HUES64 (cell line): ENCODE results near the gene SHD.

ENCODE experiments used
- H3K27ac ChIP-seq: 2 replicates; pipeline ENCODE4 v1.7.0; 2013; ENCODE audit warnings: low read depth, low read length, inconsistent platforms
- H3K27me3 ChIP-seq: 2 replicates; pipeline ENCODE4 v1.6.1; 2013; ENCODE audit warnings: mild to moderate bottlenecking, low read length; ENCODE audit not compliant: insufficient read depth
- H3K36me3 ChIP-seq: 2 replicates; pipeline ENCODE4 v1.6.1; 2013; ENCODE audit warnings: mild to moderate bottlenecking, low read length; ENCODE audit not compliant: insufficient read depth
- H3K4me1 ChIP-seq: 2 replicates; pipeline ENCODE4 v1.6.1; 2013; ENCODE audit warnings: mild to moderate bottlenecking, low read length, moderate library complexity; ENCODE audit not compliant: insufficient read depth
- H3K4me3 ChIP-seq: 2 replicates; pipeline ENCODE4 v1.5.1; 2013; ENCODE audit warnings: mild to moderate bottlenecking, low read length, moderate library complexity
- H3K9ac ChIP-seq: 2 replicates; pipeline ENCODE4 v1.6.1; 2013; ENCODE audit warnings: mild to moderate bottlenecking, low read depth, low read length
- H3K9me3 ChIP-seq: 2 replicates; pipeline ENCODE4 v1.6.1; 2013; ENCODE audit warnings: low read depth, low read length; ENCODE audit not compliant: insufficient read depth
- WGBS: fragments of 150-250, 120-280 bp; methylation state at CpG from one replicate; pipeline ENCODE4 v1.1.7; 2013; ENCODE audit warnings: missing lambda C conversion rate; 5-methylcytosine and 5-hydroxymethylcytosine counted together

SHD gene

DNA sequence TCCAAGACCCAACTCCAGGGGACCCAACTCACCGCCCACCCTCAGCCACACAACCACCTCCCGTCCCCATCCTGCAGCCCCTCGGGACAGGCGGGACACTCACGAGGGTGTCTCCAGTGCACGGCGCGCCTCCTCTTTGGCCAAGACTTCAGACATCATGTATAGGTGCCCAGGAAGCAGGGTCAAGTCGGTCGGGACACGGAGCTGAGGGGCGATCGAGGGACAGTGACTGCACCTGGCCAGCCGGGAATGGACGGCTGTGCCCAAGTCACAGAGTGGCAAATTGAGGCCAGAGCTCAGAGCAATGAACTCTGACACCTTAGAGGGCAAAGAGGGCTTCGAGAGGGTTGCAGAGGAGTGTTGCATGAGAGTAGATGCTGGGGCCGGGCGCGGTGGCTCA is 50.8 kb downstream of the SHD start:
- no peak overlapping the region for H3K9ac ChIP-seq
- H3K27me3 ChIP-seq = no peaks in the 10 kb centered on the region
- WGBS = 95% methylated on average over 19 of the region's 19 CpGs
- H3K4me3 ChIP-seq = no peak overlapping the region
- H3K27ac ChIP-seq = no peak overlapping the region
- 0 out of 2 replicates have a peak, but pooled peaks cover 2% of the 10 kb centered on the region for H3K36me3 ChIP-seq
- no peaks in the 10 kb centered on the region for H3K4me1 ChIP-seq
- H3K9me3 ChIP-seq = no peaks in the 10 kb centered on the region

DNA sequence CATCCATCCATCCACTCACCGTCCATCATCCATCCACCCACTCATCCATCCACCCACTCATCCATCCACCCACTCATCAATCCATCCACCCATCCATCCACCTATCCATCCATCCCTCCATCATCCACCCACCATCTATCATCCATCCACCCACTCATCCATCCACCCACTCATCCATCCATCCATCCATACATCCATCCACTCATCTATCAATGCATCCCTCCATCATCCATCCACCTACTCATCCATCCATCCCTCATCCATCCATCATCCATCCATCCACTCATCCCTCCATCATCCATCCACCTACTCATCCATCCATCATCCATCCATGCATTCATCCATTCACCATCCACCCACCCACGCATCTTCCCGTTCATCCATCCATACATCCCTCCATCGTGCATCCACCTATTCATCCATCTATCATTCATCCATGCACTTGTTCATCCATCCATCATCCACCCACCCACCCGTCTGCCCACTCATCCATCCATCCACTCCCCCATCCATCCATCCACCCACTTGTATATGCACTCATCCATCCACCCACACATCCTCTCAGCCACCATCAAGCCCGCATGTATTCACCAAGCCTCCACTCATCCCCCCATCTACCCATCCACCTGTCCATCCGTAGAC is 56.0 kb downstream of the SHD start:
- no peak overlapping the region for H3K4me3 ChIP-seq
- no peak overlapping the region for H3K9ac ChIP-seq
- no peaks in the 10 kb centered on the region for H3K9me3 ChIP-seq
- H3K27ac ChIP-seq = no peak overlapping the region
- no peaks in the 10 kb centered on the region for H3K27me3 ChIP-seq
- H3K4me1 ChIP-seq = no peaks in the 10 kb centered on the region
- 0 out of 2 replicates have a peak, but pooled peaks cover 4% of the 10 kb centered on the region for H3K36me3 ChIP-seq
- WGBS = 91% methylated on average over 7 of the region's 7 CpGs

DNA sequence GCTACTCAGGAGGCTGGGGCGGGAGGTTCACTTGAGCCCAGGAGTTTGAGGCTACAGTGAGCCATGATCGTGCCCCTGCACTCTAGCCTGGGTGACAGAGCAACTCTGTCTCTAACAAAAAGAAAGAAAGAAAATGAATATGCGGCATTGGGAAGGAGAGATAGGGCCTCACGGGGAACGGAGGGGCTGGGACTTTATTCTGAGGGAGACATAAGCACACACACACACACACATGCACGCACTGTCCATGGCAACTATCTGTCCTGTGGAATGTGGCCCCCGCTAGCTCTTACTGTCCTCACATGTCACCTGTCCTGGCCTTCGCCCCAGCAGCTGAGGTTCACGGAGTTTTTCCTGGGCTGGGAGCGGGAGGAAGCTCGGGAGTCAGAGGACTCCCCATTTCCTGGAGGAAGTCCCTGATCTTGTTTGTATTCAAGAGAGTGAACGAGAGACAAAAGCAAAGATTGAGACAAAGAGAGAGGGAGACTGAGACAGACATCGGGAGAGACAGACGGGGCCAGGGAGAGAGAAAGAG is 58.9 kb downstream of the SHD start:
- no peaks in the 10 kb centered on the region for H3K4me1 ChIP-seq
- no peaks in the 10 kb centered on the region for H3K27me3 ChIP-seq
- peak overlapping the region; percentile 51 for H3K9ac ChIP-seq
- WGBS = 39% methylated on average over 14 of the region's 14 CpGs
- H3K4me3 ChIP-seq = peak overlapping the region; percentile 49
- no peaks in the 10 kb centered on the region for H3K9me3 ChIP-seq
- H3K27ac ChIP-seq = peak overlapping the region; percentile 23; the same call in 1 of the 2 replicates
- H3K36me3 ChIP-seq = 0 out of 2 replicates have a peak, but pooled peaks cover 4% of the 10 kb centered on the region

DNA sequence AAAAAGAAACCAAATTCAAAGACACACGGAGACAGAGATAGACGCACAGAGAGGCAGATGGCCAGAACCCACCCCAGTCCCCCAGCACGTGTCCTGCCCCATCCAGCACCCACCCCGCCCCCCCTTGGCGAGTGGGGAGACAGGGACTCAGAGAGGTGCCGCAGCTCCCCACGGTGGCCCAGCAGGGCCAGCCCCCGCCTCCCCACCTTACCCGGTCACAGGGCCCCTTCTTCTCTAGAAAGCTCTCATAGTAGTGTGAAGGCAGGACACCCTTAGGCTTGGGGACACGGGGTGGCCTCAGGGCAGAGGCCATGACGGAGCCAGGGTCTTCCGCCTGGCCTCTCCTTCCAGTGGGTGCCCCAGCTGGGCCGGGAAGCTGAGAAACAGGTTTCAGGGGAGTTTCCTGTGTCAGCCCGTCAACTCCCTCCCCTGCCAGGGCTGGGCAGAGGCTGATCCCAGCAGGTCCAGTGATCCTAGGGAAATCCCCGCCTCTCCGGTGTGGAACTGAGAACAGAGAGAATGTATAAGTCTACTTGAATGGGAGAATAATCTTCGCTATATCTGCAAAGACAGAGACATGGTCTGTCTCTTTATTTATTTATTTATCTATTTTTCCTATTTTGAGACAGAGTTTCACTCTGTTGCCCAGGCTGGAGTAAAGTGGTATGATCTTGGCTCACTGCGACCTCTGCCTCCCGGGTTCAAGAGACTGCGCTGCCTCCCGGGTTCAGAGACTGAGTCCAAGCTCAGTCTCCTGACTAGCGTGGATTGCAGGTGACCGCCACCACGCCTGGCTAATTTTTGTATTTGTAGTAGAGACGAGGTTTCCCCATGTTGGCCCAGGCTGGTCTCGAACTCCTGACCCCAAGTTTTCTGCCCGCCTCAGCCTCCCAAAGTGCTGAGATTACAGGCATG is 59.6 kb downstream of the SHD start, which contains the start of gene STAP2:
Gene STAP2 (minus strand): TSS at position 387 of the 915 bp plus-strand sequence. CDS start 74 bp downstream, at position 313.
- no peaks in the 10 kb centered on the region for H3K27me3 ChIP-seq
- H3K4me1 ChIP-seq = no peaks in the 10 kb centered on the region
- peak within 1 kb of the TSS; percentile 49 for H3K4me3 ChIP-seq
- H3K36me3 ChIP-seq = 0 out of 2 replicates have a peak, but pooled peaks cover 4% of the 10 kb centered on the region
- peak within 1 kb of the TSS; percentile 51 for H3K9ac ChIP-seq
- 56% methylated on average over 22 of the region's 27 CpGs for WGBS
- H3K27ac ChIP-seq = peak within 1 kb of the TSS; percentile 23; the same call in 1 of the 2 replicates
- no peaks in the 10 kb centered on the region for H3K9me3 ChIP-seq
